ENCODE results near the gene CHPT1.
A peak's percentile ranks its signal among the peaks of the same experiment; 100 is the strongest.

CHPT1 gene

DNA sequence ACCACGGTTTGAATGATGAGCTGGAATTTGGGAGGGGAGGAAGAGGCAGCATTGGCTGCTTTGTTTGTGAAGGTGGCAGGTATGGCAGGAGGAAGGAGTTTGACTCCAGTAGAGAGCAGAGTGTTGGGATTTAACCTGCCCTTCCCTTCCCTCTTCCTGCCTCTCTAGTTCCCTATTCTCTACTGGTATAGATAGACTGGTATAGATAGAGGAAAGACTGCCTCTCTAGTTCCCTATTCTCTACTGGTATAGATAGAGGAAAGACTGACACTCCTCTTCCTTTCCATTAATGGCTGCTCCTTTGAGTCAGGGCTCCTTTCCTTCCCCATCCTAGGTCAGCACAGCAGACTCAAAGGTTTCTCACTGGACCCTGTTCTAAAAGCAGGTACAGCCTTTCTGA lies 50.3 kb downstream of the CHPT1 start:
- Histone ChIP-seq H4K20me1 (ENCODE audit: insufficient read depth, low read length) (no peaks in the 10 kb centered on the region), H3K9me3 (ENCODE audit: low read length) (no peaks in the 10 kb centered on the region), H3K9ac (ENCODE audit: low read length) (no peak overlapping the region), H3K79me2 (ENCODE audit: insufficient read depth, low read length) (no peaks in the 10 kb centered on the region), H3K4me2 (ENCODE audit: low read length) (no peak overlapping the region), H3K9me2 (ENCODE audit: low read depth, low read length) (no peaks in the 10 kb centered on the region), H3K4me1 (ENCODE audit: insufficient read depth, low read length, severe bottlenecking) (peaks cover 54% of the 10 kb centered on the region), H3K27me3 (ENCODE audit: insufficient read depth, low read length) (no peaks in the 10 kb centered on the region), H2AFZ (ENCODE audit: low read length) (no peak overlapping the region), H3K4me3 (ENCODE audit: low read depth, low read length, poor library complexity, severe bottlenecking) (no peak overlapping the region), H3F3A (ENCODE audit: insufficient read depth, low read length) (no peaks in the 10 kb centered on the region), H3K36me3 (ENCODE audit: insufficient read depth, low read length) (peaks cover 84% of the 10 kb centered on the region), H3K27ac (ENCODE audit: low read depth, low read length, poor library complexity, severe bottlenecking) (peak overlapping the region; percentile 37)
- TF ChIP-seq CTCF (IDR thresholded peaks at IDR 0.05; ENCODE audit: low read length), result no peak
- TF ChIP-seq EZH2 (IDR thresholded peaks at IDR 0.05; ENCODE audit: borderline replicate concordance, low read length), result no peak

DNA sequence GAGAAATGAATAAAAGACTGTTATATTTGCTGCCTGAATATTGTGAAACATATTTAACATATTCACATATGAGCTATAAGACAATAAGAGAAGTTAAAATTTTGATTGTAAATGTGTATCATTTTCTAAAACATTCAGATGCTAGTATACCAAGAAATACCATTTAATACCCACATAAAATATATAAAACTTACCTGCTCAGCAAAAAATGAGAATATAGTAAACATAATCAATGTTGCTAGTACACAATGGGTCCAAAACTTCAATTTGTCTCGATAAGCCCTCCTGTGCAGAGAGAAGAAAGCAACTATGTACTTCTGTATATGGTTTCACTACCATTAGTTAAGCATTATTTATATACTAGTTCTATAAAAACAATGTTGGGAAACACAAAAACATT lies 51.5 kb downstream of the CHPT1 start:
- Histone ChIP-seq H3K36me3 (ENCODE audit: insufficient read depth, low read length) (peaks cover 96% of the 10 kb centered on the region), H3K4me1 (ENCODE audit: insufficient read depth, low read length, severe bottlenecking) (peaks cover 41% of the 10 kb centered on the region), H3K9ac (ENCODE audit: low read length) (no peak overlapping the region), H3F3A (ENCODE audit: insufficient read depth, low read length) (no peaks in the 10 kb centered on the region), H3K4me3 (ENCODE audit: low read depth, low read length, poor library complexity, severe bottlenecking) (no peak overlapping the region), H3K9me2 (ENCODE audit: low read depth, low read length) (no peaks in the 10 kb centered on the region), H3K27me3 (ENCODE audit: insufficient read depth, low read length) (no peaks in the 10 kb centered on the region), H3K9me3 (ENCODE audit: low read length) (no peaks in the 10 kb centered on the region), H3K27ac (ENCODE audit: low read depth, low read length, poor library complexity, severe bottlenecking) (peak overlapping the region; percentile 53), H3K79me2 (ENCODE audit: insufficient read depth, low read length) (no peaks in the 10 kb centered on the region), H2AFZ (ENCODE audit: low read length) (no peak overlapping the region), H4K20me1 (ENCODE audit: insufficient read depth, low read length) (no peaks in the 10 kb centered on the region), H3K4me2 (ENCODE audit: low read length) (no peak overlapping the region)
- TF ChIP-seq EZH2 (IDR thresholded peaks at IDR 0.05; ENCODE audit: borderline replicate concordance, low read length), result no peak
- TF ChIP-seq CTCF (IDR thresholded peaks at IDR 0.05; ENCODE audit: low read length), result no peak

- Histone ChIP-seq H3K9ac (ENCODE audit: low read length) (no peak overlapping the region), H3K9me3 (ENCODE audit: low read length) (no peaks in the 10 kb centered on the region), H4K20me1 (ENCODE audit: insufficient read depth, low read length) (no peaks in the 10 kb centered on the region), H3K4me2 (ENCODE audit: low read length) (no peak overlapping the region), H3F3A (ENCODE audit: insufficient read depth, low read length) (no peaks in the 10 kb centered on the region), H3K27ac (ENCODE audit: low read depth, low read length, poor library complexity, severe bottlenecking) (peak overlapping the region; percentile 53), H3K4me1 (ENCODE audit: insufficient read depth, low read length, severe bottlenecking) (peaks cover 34% of the 10 kb centered on the region), H3K36me3 (ENCODE audit: insufficient read depth, low read length) (peaks cover 96% of the 10 kb centered on the region), H3K27me3 (ENCODE audit: insufficient read depth, low read length) (no peaks in the 10 kb centered on the region), H3K9me2 (ENCODE audit: low read depth, low read length) (no peaks in the 10 kb centered on the region), H2AFZ (ENCODE audit: low read length) (no peak overlapping the region), H3K79me2 (ENCODE audit: insufficient read depth, low read length) (no peaks in the 10 kb centered on the region), H3K4me3 (ENCODE audit: low read depth, low read length, poor library complexity, severe bottlenecking) (no peak overlapping the region)
- TF ChIP-seq CTCF (IDR thresholded peaks at IDR 0.05; ENCODE audit: low read length), result no peak
- TF ChIP-seq EZH2 (IDR thresholded peaks at IDR 0.05; ENCODE audit: borderline replicate concordance, low read length), result no peak
Measured at GRCh38 chr12:101749657-101750056, 52.2 kb downstream of the CHPT1 start.

Measured in OCI-LY1 (cell line).